ENCODE data around the gene LRP6. TPM values are rescaled to one million over a fixed set of nuclear protein-coding genes. Genes with fewer than 3 reads are reported as not detected.
A peak's percentile ranks its signal among the peaks of the same experiment; 100 is the strongest.

The LRP6 gene
- total RNA-seq, 1 donor from 2014 or later, result 40.9 TPM

GRCh38 chr12:12182703-12183365 lies 84.0 kb downstream of the LRP6 start:
- FAIRE-seq (peak; percentile 47), DNase-seq (ENCODE audit: low read depth) (peak; percentile 90)
- Histone ChIP-seq H3K9me3 (ENCODE audit: insufficient read depth, low read depth, low read length) (no peaks in the 10 kb centered on the region), H3K9ac (ENCODE audit: low read length) (peak overlapping the region; percentile 9), H3K27me3 (ENCODE audit: insufficient read depth, low read length) (no peaks in the 10 kb centered on the region), H3K4me2 (ENCODE audit: low read length) (peak overlapping the region; percentile 56), H2AFZ (ENCODE audit: low read depth, low read length) (no peak overlapping the region), H3K4me1 (ENCODE audit: insufficient read depth, low read length) (peaks cover 19% of the 10 kb centered on the region), H3K27ac (ENCODE audit: low read depth, low read length) (peak overlapping the region; percentile 65), H4K20me1 (ENCODE audit: insufficient read depth, low read length) (peaks cover 3% of the 10 kb centered on the region), H3K79me2 (ENCODE audit: insufficient read depth, low read length) (peaks cover 3% of the 10 kb centered on the region), H3K4me3 (ENCODE audit: insufficient read depth, low read depth, low read length) (no peak overlapping the region), H3K36me3 (ENCODE audit: insufficient read depth, low read length) (peaks cover 4% of the 10 kb centered on the region)
- TF ChIP-seq EZH2 (IDR thresholded peaks at IDR 0.05; ENCODE audit: insufficient read depth, low read length), result no peak
- TF ChIP-seq, protein P1, sequence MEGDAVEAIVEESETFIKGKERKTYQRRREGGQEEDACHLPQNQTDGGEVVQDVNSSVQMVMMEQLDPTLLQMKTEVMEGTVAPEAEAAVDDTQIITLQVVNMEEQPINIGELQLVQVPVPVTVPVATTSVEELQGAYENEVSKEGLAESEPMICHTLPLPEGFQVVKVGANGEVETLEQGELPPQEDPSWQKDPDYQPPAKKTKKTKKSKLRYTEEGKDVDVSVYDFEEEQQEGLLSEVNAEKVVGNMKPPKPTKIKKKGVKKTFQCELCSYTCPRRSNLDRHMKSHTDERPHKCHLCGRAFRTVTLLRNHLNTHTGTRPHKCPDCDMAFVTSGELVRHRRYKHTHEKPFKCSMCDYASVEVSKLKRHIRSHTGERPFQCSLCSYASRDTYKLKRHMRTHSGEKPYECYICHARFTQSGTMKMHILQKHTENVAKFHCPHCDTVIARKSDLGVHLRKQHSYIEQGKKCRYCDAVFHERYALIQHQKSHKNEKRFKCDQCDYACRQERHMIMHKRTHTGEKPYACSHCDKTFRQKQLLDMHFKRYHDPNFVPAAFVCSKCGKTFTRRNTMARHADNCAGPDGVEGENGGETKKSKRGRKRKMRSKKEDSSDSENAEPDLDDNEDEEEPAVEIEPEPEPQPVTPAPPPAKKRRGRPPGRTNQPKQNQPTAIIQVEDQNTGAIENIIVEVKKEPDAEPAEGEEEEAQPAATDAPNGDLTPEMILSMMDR (IDR thresholded peaks at IDR 0.05; ENCODE audit: insufficient read depth, low read depth, low read length), result no peak
- no peaks in the 10 kb centered on the region for H3K9me3 Mint-ChIP-seq (ENCODE audit: unreplicated experiment)
- peaks cover 12% of the 10 kb centered on the region for H3K36me3 Mint-ChIP-seq (ENCODE audit: low read depth, unreplicated experiment)
- H3K4me3 Mint-ChIP-seq (ENCODE audit: unreplicated experiment), result no peak overlapping the region
- peaks cover 23% of the 10 kb centered on the region for H3K4me1 Mint-ChIP-seq (ENCODE audit: low read depth, unreplicated experiment)
- peak overlapping the region; percentile 60 for H3K27ac Mint-ChIP-seq (ENCODE audit: unreplicated experiment)
- no peaks in the 10 kb centered on the region for H3K27me3 Mint-ChIP-seq (ENCODE audit: low read depth, unreplicated experiment)

- no peaks in the 10 kb centered on the region for H3K27me3 ChIP-seq (ENCODE audit: insufficient read depth, low read length)
- no peak overlapping the region for H3K9ac ChIP-seq (ENCODE audit: low read length)
- peaks cover 3% of the 10 kb centered on the region for H4K20me1 ChIP-seq (ENCODE audit: insufficient read depth, low read length)
- DNase-seq (ENCODE audit: low read depth), result peak; percentile 86
- peaks cover 3% of the 10 kb centered on the region for H3K79me2 ChIP-seq (ENCODE audit: insufficient read depth, low read length)
- peaks cover 19% of the 10 kb centered on the region for H3K4me1 ChIP-seq (ENCODE audit: insufficient read depth, low read length)
- H3K36me3 ChIP-seq (ENCODE audit: insufficient read depth, low read length), result peaks cover 4% of the 10 kb centered on the region
- no peak overlapping the region for H3K4me3 ChIP-seq (ENCODE audit: insufficient read depth, low read depth, low read length)
- TF ChIP-seq, protein P1 (IDR thresholded peaks at IDR 0.05; ENCODE audit: insufficient read depth, low read depth, low read length), result no peak
- no peak for TF ChIP-seq EZH2 (IDR thresholded peaks at IDR 0.05; ENCODE audit: insufficient read depth, low read length)
- peak; percentile 13 for FAIRE-seq
- Mint-ChIP-seq H3K4me3 (ENCODE audit: unreplicated experiment) (no peak overlapping the region), H3K27me3 (ENCODE audit: low read depth, unreplicated experiment) (no peaks in the 10 kb centered on the region), H3K9me3 (ENCODE audit: unreplicated experiment) (no peaks in the 10 kb centered on the region), H3K4me1 (ENCODE audit: low read depth, unreplicated experiment) (peaks cover 23% of the 10 kb centered on the region), H3K27ac (ENCODE audit: unreplicated experiment) (no peak overlapping the region), H3K36me3 (ENCODE audit: low read depth, unreplicated experiment) (peaks cover 9% of the 10 kb centered on the region)
- peak overlapping the region; percentile 16 for H3K4me2 ChIP-seq (ENCODE audit: low read length)
- H3K9me3 ChIP-seq (ENCODE audit: insufficient read depth, low read depth, low read length), result no peaks in the 10 kb centered on the region
- no peak overlapping the region for H2AFZ ChIP-seq (ENCODE audit: low read depth, low read length)
- H3K27ac ChIP-seq (ENCODE audit: low read depth, low read length), result peak overlapping the region; percentile 42
Measured at GRCh38 chr12:12181511-12181910, 85.3 kb downstream of the LRP6 start.

DNA sequence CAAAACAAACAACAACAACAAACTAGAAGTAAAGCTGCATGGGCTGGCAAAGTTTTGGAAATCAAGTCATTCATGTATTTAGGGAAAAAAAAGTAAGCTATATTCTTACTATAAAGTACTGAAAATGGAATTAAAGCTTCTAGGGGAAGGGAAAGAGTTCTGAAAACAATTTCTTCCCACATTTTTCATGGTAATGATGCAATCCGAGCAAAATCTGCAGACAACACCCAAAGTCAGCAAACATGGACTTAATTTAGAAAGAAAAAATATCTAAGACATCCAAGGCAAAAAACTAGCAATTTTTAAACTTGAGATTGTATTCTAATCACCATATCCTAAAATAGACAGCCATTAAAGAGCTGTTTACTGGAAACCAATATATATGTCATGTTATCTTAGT lies 86.3 kb downstream of the LRP6 start:
- no peak for FAIRE-seq
- TF ChIP-seq, protein P1 (IDR thresholded peaks at IDR 0.05; ENCODE audit: insufficient read depth, low read depth, low read length), result no peak
- TF ChIP-seq EZH2 (IDR thresholded peaks at IDR 0.05; ENCODE audit: insufficient read depth, low read length), result no peak

More for the DNA sequence above, 86.3 kb downstream of the LRP6 start:
- no peaks in the 10 kb centered on the region for H3K9me3 ChIP-seq (ENCODE audit: insufficient read depth, low read depth, low read length)
- H3K36me3 Mint-ChIP-seq (ENCODE audit: low read depth, unreplicated experiment), result peaks cover 9% of the 10 kb centered on the region
- no peak overlapping the region for H3K27ac ChIP-seq (ENCODE audit: low read depth, low read length)
- H3K4me3 Mint-ChIP-seq (ENCODE audit: unreplicated experiment), result no peak overlapping the region
- no peak for DNase-seq (ENCODE audit: low read depth)
- H3K36me3 ChIP-seq (ENCODE audit: insufficient read depth, low read length), result peaks cover 4% of the 10 kb centered on the region
- H3K9ac ChIP-seq (ENCODE audit: low read length), result no peak overlapping the region
- H3K27me3 ChIP-seq (ENCODE audit: insufficient read depth, low read length), result no peaks in the 10 kb centered on the region
- no peak overlapping the region for H2AFZ ChIP-seq (ENCODE audit: low read depth, low read length)
- H3K27me3 Mint-ChIP-seq (ENCODE audit: low read depth, unreplicated experiment), result no peaks in the 10 kb centered on the region
- no peaks in the 10 kb centered on the region for H3K9me3 Mint-ChIP-seq (ENCODE audit: unreplicated experiment)
- peaks cover 23% of the 10 kb centered on the region for H3K4me1 Mint-ChIP-seq (ENCODE audit: low read depth, unreplicated experiment)
- peaks cover 3% of the 10 kb centered on the region for H3K79me2 ChIP-seq (ENCODE audit: insufficient read depth, low read length)
- H4K20me1 ChIP-seq (ENCODE audit: insufficient read depth, low read length), result peaks cover 3% of the 10 kb centered on the region
- H3K4me1 ChIP-seq (ENCODE audit: insufficient read depth, low read length), result peaks cover 19% of the 10 kb centered on the region
- H3K27ac Mint-ChIP-seq (ENCODE audit: unreplicated experiment), result peak overlapping the region; percentile 13
- no peak overlapping the region for H3K4me2 ChIP-seq (ENCODE audit: low read length)
- no peak overlapping the region for H3K4me3 ChIP-seq (ENCODE audit: insufficient read depth, low read depth, low read length)

All from astrocyte (in vitro differentiated cells and primary cell).